ENCODE data around the gene SNX33.

GRCh38 chr15:75656813-75657212, 9.1 kb downstream of the SNX33 start:
- TF ChIP-seq MAX (IDR thresholded peaks at IDR 0.05) (no peak), RAD21 (IDR thresholded peaks at IDR 0.05; ENCODE audit: low read depth) (no peak), CEBPB (IDR thresholded peaks at IDR 0.05) (no peak), EP300 (IDR thresholded peaks at IDR 0.05; ENCODE audit: borderline replicate concordance) (no peak), TEAD4 (IDR thresholded peaks at IDR 0.05) (no peak), ZBTB7A (IDR thresholded peaks at IDR 0.05; ENCODE audit: low read depth) (no peak), NFIC (IDR thresholded peaks at IDR 0.05) (no peak), USF1 (IDR thresholded peaks at IDR 0.05) (no peak)
- TF ChIP-seq, protein P1, sequence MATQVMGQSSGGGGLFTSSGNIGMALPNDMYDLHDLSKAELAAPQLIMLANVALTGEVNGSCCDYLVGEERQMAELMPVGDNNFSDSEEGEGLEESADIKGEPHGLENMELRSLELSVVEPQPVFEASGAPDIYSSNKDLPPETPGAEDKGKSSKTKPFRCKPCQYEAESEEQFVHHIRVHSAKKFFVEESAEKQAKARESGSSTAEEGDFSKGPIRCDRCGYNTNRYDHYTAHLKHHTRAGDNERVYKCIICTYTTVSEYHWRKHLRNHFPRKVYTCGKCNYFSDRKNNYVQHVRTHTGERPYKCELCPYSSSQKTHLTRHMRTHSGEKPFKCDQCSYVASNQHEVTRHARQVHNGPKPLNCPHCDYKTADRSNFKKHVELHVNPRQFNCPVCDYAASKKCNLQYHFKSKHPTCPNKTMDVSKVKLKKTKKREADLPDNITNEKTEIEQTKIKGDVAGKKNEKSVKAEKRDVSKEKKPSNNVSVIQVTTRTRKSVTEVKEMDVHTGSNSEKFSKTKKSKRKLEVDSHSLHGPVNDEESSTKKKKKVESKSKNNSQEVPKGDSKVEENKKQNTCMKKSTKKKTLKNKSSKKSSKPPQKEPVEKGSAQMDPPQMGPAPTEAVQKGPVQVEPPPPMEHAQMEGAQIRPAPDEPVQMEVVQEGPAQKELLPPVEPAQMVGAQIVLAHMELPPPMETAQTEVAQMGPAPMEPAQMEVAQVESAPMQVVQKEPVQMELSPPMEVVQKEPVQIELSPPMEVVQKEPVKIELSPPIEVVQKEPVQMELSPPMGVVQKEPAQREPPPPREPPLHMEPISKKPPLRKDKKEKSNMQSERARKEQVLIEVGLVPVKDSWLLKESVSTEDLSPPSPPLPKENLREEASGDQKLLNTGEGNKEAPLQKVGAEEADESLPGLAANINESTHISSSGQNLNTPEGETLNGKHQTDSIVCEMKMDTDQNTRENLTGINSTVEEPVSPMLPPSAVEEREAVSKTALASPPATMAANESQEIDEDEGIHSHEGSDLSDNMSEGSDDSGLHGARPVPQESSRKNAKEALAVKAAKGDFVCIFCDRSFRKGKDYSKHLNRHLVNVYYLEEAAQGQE (IDR thresholded peaks at IDR 0.05; ENCODE audit: low read depth) = no peak

All from Ishikawa (cell line).